ENCODE measurements around the gene TRABD2B. TPM values are rescaled to one million over a fixed set of nuclear protein-coding genes. Genes with fewer than 3 reads are reported as not detected.

TRABD2B gene
- total RNA-seq, 6 donors from 2014 or later: under 0.01 to 2.1 (median 0.62) TPM

GRCh38 chr1:47830021-47830420, 167.2 kb downstream of the TRABD2B start:
- no peak overlapping the region for H3K27ac ChIP-seq
- no peaks in the 10 kb centered on the region for H3K27me3 ChIP-seq

GRCh38 chr1:47828978-47829377, 168.2 kb downstream of the TRABD2B start:
- Histone ChIP-seq H3K27me3 (no peaks in the 10 kb centered on the region), H3K4me3 (no peak overlapping the region), H3K27ac (no peak overlapping the region), H3K4me1 (no peaks in the 10 kb centered on the region), H3K36me3 (no peaks in the 10 kb centered on the region), H3K9me3 (no peaks in the 10 kb centered on the region)
- no peak for TF ChIP-seq POLR2A (IDR thresholded peaks at IDR 0.05)
- TF ChIP-seq EP300 (IDR thresholded peaks at IDR 0.05): no peak
- TF ChIP-seq CTCF (IDR thresholded peaks at IDR 0.05): no peak
- no peak for TF ChIP-seq POLR2AphosphoS5 (IDR thresholded peaks at IDR 0.05)
- no peak for ATAC-seq (ENCODE audit: low FRiP score in 2 of 2)
- WGBS, 2 donors: 50 to 72% methylated on average over 1 to 2 of the region's 2 CpGs
- DNase-seq: no peak

More at GRCh38 chr1:47830021-47830420, 167.2 kb downstream of the TRABD2B start:
- ATAC-seq (ENCODE audit: low FRiP score in 2 of 2) (no peak), DNase-seq (no peak)
- no peak overlapping the region for H3K4me3 ChIP-seq
- no peaks in the 10 kb centered on the region for H3K4me1 ChIP-seq
- H3K36me3 ChIP-seq: no peaks in the 10 kb centered on the region
- TF ChIP-seq POLR2AphosphoS5 (IDR thresholded peaks at IDR 0.05) (no peak), CTCF (IDR thresholded peaks at IDR 0.05) (no peak), POLR2A (IDR thresholded peaks at IDR 0.05) (no peak), EP300 (IDR thresholded peaks at IDR 0.05) (no peak)
- WGBS, 2 donors: 72 to 73% methylated on average over 4 of the region's 4 CpGs
- H3K9me3 ChIP-seq: peaks cover 0 to 2% (median under 1%) of the 10 kb centered on the region in 4 donors

GRCh38 chr1:47827109-47827508, 170.1 kb downstream of the TRABD2B start:
- H3K27me3 ChIP-seq: no peaks in the 10 kb centered on the region
- WGBS, 2 donors: 87 to 91% methylated on average over 6 of the region's 6 CpGs
- no peaks in the 10 kb centered on the region for H3K36me3 ChIP-seq
- no peaks in the 10 kb centered on the region for H3K9me3 ChIP-seq
- TF ChIP-seq POLR2A (IDR thresholded peaks at IDR 0.05) (no peak), EP300 (IDR thresholded peaks at IDR 0.05) (no peak), POLR2AphosphoS5 (IDR thresholded peaks at IDR 0.05) (no peak), CTCF (IDR thresholded peaks at IDR 0.05) (no peak)
- H3K4me1 ChIP-seq: peaks cover 0 to 4% (median 0%) of the 10 kb centered on the region in 4 donors
- ATAC-seq (ENCODE audit: low FRiP score in 2 of 2) (no peak), DNase-seq (no peak)
- H3K4me3 ChIP-seq: no peak overlapping the region
- H3K27ac ChIP-seq: no peak overlapping the region

- Histone ChIP-seq H3K27ac (no peak overlapping the region), H3K4me1 (peaks cover 0 to 4% (median 0%) of the 10 kb centered on the region in 4 donors), H3K36me3 (no peaks in the 10 kb centered on the region), H3K4me3 (no peak overlapping the region), H3K27me3 (no peaks in the 10 kb centered on the region), H3K9me3 (no peaks in the 10 kb centered on the region)
- DNase-seq (no peak), ATAC-seq (ENCODE audit: low FRiP score in 2 of 2) (no peak)
- TF ChIP-seq CTCF (IDR thresholded peaks at IDR 0.05) (no peak), EP300 (IDR thresholded peaks at IDR 0.05) (no peak), POLR2A (IDR thresholded peaks at IDR 0.05) (no peak), POLR2AphosphoS5 (IDR thresholded peaks at IDR 0.05) (no peak)
- WGBS, 2 donors: 31 to 67% methylated on average over 2 to 8 of the region's 8 CpGs
These were observed 172.5 kb downstream of the TRABD2B start for GRCh38 chr1:47824716-47825115.

- DNase-seq: no peak
- 98 to 100% methylated on average over 3 of the region's 3 CpGs for WGBS, 2 donors
- Histone ChIP-seq H3K4me3 (no peak overlapping the region), H3K9me3 (no peaks in the 10 kb centered on the region), H3K27me3 (no peaks in the 10 kb centered on the region), H3K4me1 (peaks cover 0 to 4% (median 0%) of the 10 kb centered on the region in 4 donors), H3K36me3 (no peaks in the 10 kb centered on the region), H3K27ac (no peak overlapping the region)
- TF ChIP-seq EP300 (IDR thresholded peaks at IDR 0.05): no peak
- TF ChIP-seq CTCF (IDR thresholded peaks at IDR 0.05): no peak
- no peak for TF ChIP-seq POLR2A (IDR thresholded peaks at IDR 0.05)
- no peak for TF ChIP-seq POLR2AphosphoS5 (IDR thresholded peaks at IDR 0.05)
- ATAC-seq (ENCODE audit: low FRiP score in 2 of 2): no peak
These were observed 172.9 kb downstream of the TRABD2B start for GRCh38 chr1:47824297-47824696.

Data from upper lobe of left lung (tissue), 6 donors.